ENCODE data around the gene ABLIM3. TPM values are rescaled to one million over a fixed set of nuclear protein-coding genes. Genes with fewer than 3 reads are reported as not detected.

Gene ABLIM3
- total and polyA plus RNA-seq, 9 donors = 33.2 to 131 (median 109) TPM

DNA sequence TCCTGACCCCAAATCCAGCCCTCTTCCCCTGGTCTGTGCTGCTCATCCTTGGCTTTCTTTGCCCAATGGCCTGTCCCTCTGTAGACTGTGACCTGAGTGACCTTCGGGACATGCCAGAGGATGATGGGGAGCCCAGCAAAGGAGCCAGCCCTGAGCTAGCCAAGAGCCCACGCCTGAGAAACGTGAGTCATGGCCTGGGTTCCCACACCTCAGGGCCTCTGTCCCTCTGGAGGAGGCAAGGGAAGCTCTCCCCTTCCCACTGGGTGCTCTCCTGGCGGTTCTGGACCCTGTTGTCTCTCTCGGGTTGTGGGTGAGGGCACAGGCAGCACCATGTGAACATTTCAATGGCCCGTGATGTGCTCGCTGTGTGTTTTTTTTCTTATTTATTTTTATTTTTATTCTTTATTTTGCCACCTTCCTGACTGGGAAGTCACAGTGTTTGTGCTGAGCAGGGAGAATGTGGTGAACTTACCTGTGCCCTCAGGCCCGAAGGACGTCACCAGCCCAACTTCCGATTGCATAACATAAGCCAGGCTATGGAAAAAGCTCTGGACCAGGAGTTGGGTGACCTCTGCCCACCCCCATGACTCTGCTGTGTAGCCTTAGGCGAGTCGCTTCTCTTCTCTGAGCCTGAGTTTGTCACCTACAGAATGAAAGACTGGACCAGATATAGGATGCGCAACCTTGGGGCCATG is 159.9 kb downstream of the ABLIM3 start:
- WGBS (ENCODE audit: insufficient coverage) = 90% methylated on average over 8 of the region's 13 CpGs
- no peak for DNase-seq
- no peak overlapping the region for H3K27ac ChIP-seq (ENCODE audit: low read length)
- H3K36me3 ChIP-seq (ENCODE audit: control insufficient read depth, insufficient read depth, low read length) = peaks cover 29% of the 10 kb centered on the region
- no peaks in the 10 kb centered on the region for H3K9me3 ChIP-seq (replicated peaks; ENCODE audit: control insufficient read depth, low read depth, low read length)
- H3K4me1 ChIP-seq (ENCODE audit: control insufficient read depth, insufficient read depth, low read length) = peaks cover 39% of the 10 kb centered on the region
- no peaks in the 10 kb centered on the region for H3K27me3 ChIP-seq (ENCODE audit: control insufficient read depth, insufficient read depth, low read length)
- H3K4me3 ChIP-seq (ENCODE audit: low read length) = no peak overlapping the region

DNA sequence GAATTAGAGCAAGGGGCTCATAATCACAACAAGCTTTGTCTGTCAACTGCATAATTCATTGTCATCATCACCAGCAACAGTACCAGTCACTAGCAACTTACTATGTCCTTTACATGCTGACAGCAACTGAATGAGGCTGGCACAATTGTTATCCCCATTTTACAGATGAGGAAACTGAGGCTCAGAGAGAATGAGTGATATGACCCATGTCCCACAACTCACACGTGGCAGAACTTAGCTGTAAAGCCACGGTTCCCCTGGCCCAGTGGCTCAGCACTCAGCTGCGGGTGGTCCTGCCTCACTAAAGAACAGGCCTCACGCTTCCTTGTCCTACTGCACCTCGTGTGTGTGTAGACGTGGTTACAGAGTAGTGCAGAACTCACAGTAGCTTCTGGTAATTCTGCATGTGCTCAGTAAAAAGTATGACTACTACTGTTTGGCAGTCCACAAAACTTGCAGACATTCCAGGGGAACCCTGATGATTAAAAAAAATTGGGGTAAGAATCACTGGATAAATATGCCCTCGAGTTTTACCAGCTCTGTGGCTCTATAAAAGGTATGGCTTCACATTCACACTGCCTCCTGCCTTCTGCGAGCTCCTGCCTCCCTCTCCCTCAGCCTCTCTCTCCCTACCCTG is 160.6 kb downstream of the ABLIM3 start:
- no peak overlapping the region for H3K27ac ChIP-seq (ENCODE audit: low read length)
- no peak for DNase-seq
- no peaks in the 10 kb centered on the region for H3K27me3 ChIP-seq (ENCODE audit: control insufficient read depth, insufficient read depth, low read length)
- no peaks in the 10 kb centered on the region for H3K9me3 ChIP-seq (replicated peaks; ENCODE audit: control insufficient read depth, low read depth, low read length)
- H3K4me3 ChIP-seq (ENCODE audit: low read length) = no peak overlapping the region
- WGBS (ENCODE audit: insufficient coverage) = 80% methylated on average over 6 of the region's 8 CpGs
- H3K36me3 ChIP-seq (ENCODE audit: control insufficient read depth, insufficient read depth, low read length) = peaks cover 31% of the 10 kb centered on the region
- H3K4me1 ChIP-seq (ENCODE audit: control insufficient read depth, insufficient read depth, low read length) = peaks cover 39% of the 10 kb centered on the region

DNA sequence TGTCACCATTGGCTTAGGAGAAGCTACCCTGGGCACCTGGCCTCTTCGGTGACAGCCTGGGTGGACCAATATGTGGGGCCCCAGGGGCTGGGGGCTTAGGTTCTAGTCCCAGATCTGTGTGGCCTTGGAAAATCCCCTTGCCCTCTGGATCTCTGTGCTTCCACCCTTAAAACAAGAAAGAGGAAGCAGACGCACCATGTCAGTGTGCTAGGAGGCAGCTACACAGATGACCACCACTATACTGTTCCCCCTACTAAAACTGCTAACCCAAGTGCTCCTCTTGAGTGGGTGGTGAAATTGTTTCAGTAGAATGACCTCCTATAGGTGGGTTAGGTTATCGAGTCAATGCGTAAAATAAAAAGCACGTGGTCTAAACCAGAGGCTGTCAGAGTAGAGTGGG is 161.3 kb downstream of the ABLIM3 start:
- Histone ChIP-seq H3K4me3 (ENCODE audit: low read length) (no peak overlapping the region), H3K9me3 (replicated peaks; ENCODE audit: control insufficient read depth, low read depth, low read length) (no peaks in the 10 kb centered on the region), H3K27me3 (ENCODE audit: control insufficient read depth, insufficient read depth, low read length) (no peaks in the 10 kb centered on the region), H3K27ac (ENCODE audit: low read length) (peak overlapping the region; percentile 39), H3K36me3 (ENCODE audit: control insufficient read depth, insufficient read depth, low read length) (peaks cover 33% of the 10 kb centered on the region), H3K4me1 (ENCODE audit: control insufficient read depth, insufficient read depth, low read length) (peaks cover 39% of the 10 kb centered on the region)
- DNase-seq = no peak
- WGBS (ENCODE audit: insufficient coverage) = 67% methylated on average over 1 of the region's 5 CpGs

DNA sequence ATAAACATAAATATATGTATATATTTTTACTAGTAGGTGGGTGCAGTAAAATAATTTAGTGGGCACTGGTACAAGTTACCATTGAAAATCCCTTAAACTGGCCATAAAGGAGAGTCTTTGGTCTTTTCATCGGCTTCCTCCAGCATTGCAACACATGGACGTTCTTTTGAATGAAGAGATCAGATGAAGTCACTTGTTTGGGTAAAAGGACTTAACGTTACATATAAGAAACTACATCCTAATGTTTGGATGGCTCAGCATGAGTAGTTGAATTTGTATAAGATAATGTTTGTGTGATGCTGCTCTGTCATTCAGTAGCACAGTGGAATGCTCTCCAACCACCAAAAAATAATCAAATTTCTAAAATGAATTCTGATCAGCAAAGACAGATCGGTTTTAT is 161.9 kb downstream of the ABLIM3 start:
- Histone ChIP-seq H3K36me3 (ENCODE audit: control insufficient read depth, insufficient read depth, low read length) (peaks cover 35% of the 10 kb centered on the region), H3K4me3 (ENCODE audit: low read length) (no peak overlapping the region), H3K27ac (ENCODE audit: low read length) (no peak overlapping the region), H3K27me3 (ENCODE audit: control insufficient read depth, insufficient read depth, low read length) (no peaks in the 10 kb centered on the region), H3K4me1 (ENCODE audit: control insufficient read depth, insufficient read depth, low read length) (peaks cover 35% of the 10 kb centered on the region), H3K9me3 (replicated peaks; ENCODE audit: control insufficient read depth, low read depth, low read length) (no peaks in the 10 kb centered on the region)
- no CpG with 5 or more reads among the region's 4 CpGs for WGBS (ENCODE audit: insufficient coverage)
- DNase-seq = no peak

DNA sequence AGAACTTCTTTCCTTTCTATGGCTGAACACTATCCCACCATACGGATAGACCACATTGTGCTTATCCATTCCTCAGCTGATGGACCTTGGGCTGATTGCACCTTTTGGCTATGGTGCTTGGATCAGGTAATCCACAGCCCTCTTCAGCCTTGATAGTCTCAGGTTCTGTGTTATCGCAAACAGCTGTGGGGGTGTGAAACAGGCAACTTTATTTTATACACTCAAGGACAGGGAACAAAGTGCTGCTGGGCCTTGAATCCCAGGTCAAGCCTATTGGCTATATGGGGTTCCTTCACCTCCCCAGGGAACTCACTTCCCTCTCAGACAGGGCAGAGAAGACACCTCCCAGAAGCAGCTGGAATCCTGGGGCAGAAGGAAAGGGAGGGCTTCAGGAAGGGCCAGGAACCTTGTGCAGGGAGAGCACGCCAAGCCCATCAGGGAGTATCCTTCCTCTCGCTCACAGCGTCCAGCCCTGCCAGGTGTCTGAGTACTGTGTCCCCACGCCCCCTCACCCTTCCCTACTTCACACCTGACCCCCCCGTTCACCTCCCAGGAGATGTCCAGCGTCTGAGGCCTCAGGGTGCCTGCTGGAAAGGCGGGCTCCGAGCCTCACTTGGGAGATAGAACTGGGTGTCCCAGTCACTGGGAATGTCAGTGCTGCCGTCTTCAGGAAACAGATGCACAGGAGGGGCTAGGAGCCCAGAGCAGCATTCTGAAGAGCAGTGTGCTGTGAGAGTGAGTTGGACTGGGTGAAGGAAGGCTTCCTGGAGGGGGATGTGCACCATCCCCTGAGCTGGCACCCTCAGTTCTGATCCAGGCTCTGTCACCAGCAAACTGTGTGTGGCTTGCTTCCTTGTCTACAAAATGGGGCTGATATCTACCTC is 163.1 kb downstream of the ABLIM3 start:
- WGBS (ENCODE audit: insufficient coverage) = 55% methylated on average over 8 of the region's 11 CpGs

DNA sequence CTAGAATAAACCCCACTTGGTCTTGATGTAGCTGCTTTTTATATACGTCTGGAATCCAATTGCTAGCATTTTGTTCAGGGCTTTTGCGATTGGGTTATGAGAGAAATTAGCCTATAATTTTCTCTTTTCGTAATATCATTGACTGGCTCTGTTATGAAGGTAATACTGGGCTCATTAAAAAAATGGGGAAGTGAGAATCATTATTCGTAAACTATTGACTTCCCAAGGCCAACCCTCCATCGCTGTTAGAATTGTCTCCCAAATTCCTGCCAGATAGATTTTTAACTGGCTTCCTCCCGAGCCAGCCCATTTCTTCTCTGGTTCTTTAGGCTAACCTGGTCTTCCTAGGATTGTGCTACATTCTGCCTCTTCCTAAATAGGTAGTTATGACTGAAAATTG is 168.1 kb downstream of the ABLIM3 start:
- peaks cover 36% of the 10 kb centered on the region for H3K36me3 ChIP-seq (ENCODE audit: control insufficient read depth, insufficient read depth, low read length)
- no peaks in the 10 kb centered on the region for H3K27me3 ChIP-seq (ENCODE audit: control insufficient read depth, insufficient read depth, low read length)
- no peak for DNase-seq
- no peaks in the 10 kb centered on the region for H3K9me3 ChIP-seq (replicated peaks; ENCODE audit: control insufficient read depth, low read depth, low read length)
- H3K4me1 ChIP-seq (ENCODE audit: control insufficient read depth, insufficient read depth, low read length) = peaks cover 51% of the 10 kb centered on the region
- no peak overlapping the region for H3K27ac ChIP-seq (ENCODE audit: low read length)
- WGBS (ENCODE audit: insufficient coverage) = no CpG with 5 or more reads among the region's 6 CpGs
- no peak overlapping the region for H3K4me3 ChIP-seq (ENCODE audit: low read length)

More for the DNA sequence above, 163.1 kb downstream of the ABLIM3 start:
- H3K4me3 ChIP-seq (ENCODE audit: low read length) = no peak overlapping the region
- no peaks in the 10 kb centered on the region for H3K9me3 ChIP-seq (replicated peaks; ENCODE audit: control insufficient read depth, low read depth, low read length)
- no peaks in the 10 kb centered on the region for H3K27me3 ChIP-seq (ENCODE audit: control insufficient read depth, insufficient read depth, low read length)
- peaks cover 35% of the 10 kb centered on the region for H3K36me3 ChIP-seq (ENCODE audit: control insufficient read depth, insufficient read depth, low read length)
- no peak for DNase-seq
- H3K4me1 ChIP-seq (ENCODE audit: control insufficient read depth, insufficient read depth, low read length) = peaks cover 29% of the 10 kb centered on the region
- peak overlapping the region; percentile 38 for H3K27ac ChIP-seq (ENCODE audit: low read length)

Other genes starting within 250 kb of the ABLIM3 start
- gene SH3TC2, start 78.4 kb upstream of the ABLIM3 start, total RNA-seq = 2.3 TPM
- 1 to 10 TPM in 6 of 8 donors, under 1 TPM in 2; 0.84 to 3.0 (median 1.4) TPM for gene SH3TC2, start 78.4 kb upstream of the ABLIM3 start, polyA plus RNA-seq (ENCODE audit: insufficient read depth in 1 of 8, insufficient read length in 8 of 8, low replicate concordance in 1 of 8)
- 75.3 TPM for gene AFAP1L1, start 130.4 kb downstream of the ABLIM3 start, total RNA-seq
- gene AFAP1L1, start 130.4 kb downstream of the ABLIM3 start, polyA plus RNA-seq (ENCODE audit: insufficient read depth in 1 of 8, insufficient read length in 8 of 8, low replicate concordance in 1 of 8) = 100 to 1,000 TPM in 2 of 8 donors, 10 to 100 TPM in 6; 66.4 to 104 (median 85.2) TPM
- 14.1 TPM for gene GRPEL2, start 204.0 kb downstream of the ABLIM3 start, total RNA-seq
- gene GRPEL2, start 204.0 kb downstream of the ABLIM3 start, polyA plus RNA-seq (ENCODE audit: insufficient read depth in 1 of 8, insufficient read length in 8 of 8, low replicate concordance in 1 of 8) = 10 to 100 TPM; 11.0 to 22.6 (median 14.0) TPM
- gene PCYOX1L, start 216.6 kb downstream of the ABLIM3 start, total RNA-seq = 6.3 TPM
- gene PCYOX1L, start 216.6 kb downstream of the ABLIM3 start, polyA plus RNA-seq (ENCODE audit: insufficient read depth in 1 of 8, insufficient read length in 8 of 8, low replicate concordance in 1 of 8) = 10 to 100 TPM in 4 of 8 donors, 1 to 10 TPM in 4; 7.6 to 11.6 (median 9.8) TPM
- 423 TPM for gene IL17B, start 237.8 kb downstream of the ABLIM3 start, total RNA-seq
- gene IL17B, start 237.8 kb downstream of the ABLIM3 start, polyA plus RNA-seq (ENCODE audit: insufficient read depth in 1 of 8, insufficient read length in 8 of 8, low replicate concordance in 1 of 8) = 100 to 1,000 TPM; 151 to 377 (median 284) TPM